NCI-H1092 treated with DMSO at 0.1 percent for 48 hours (cell line): ENCODE data around the gene IQGAP2.
"Not testable (repeated sequence)": the region's sequence is repeated elsewhere in the genome, so short reads cannot be mapped to it uniquely, and the experiment has no call there.

ENCODE experiments used
- DNase-seq: peaks from one replicate; lab custom pipeline; 2025; lab: John Stamatoyannopoulos, UW

Gene IQGAP2

DNA sequence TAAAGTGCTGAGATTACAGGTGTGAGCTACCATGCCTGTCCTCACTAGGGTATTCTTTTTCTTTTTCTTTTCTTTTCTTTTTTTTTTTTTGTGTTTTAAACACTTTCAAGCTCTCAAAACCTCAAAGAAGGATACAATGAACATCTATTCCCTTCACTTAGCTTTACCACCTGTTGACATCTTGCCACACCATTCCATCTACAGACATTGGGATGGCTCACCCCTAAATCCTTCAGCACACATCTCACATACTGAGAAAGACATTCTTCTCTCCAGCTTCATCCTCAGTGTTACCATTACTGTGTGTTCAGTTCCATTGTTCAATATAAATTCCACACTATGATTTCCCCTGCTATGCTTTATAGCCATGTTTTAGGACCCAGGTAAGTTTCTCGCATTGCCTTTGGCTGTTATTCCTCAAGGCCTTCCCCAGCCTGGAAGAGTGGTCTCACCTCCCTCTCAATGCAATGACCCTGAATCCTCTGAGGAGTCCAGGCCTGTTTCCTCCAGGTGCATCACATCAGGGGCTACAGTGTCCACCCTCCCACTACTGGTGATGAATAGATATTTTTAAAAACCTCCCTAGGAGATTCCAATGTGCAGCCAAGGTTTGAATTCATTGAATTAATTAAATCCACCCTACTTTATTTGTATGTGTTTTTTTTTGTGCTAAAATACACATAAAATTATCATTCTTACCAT, 16.7 kb downstream of the IQGAP2 start:
- DNase-seq, result no peak

DNA sequence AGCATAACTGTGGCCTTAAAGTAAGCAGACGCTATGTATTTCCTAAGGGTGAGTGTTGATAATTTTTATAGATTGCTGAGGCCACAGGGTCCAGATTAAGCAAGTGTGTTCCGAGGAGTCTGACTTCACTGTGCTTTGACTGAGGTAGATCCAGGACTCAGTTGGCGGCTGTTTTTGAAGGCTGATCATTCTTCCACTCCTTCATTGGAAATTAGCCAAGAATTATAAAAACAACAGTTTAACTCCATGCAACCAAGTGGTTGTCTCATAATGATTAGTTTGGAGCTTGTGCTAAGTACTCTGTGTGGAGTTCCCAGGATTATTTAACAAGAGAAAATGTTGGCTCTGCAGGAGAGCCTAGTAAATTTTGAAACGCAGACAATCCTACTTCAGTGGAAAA, 19.1 kb downstream of the IQGAP2 start:
- no peak for DNase-seq

DNA sequence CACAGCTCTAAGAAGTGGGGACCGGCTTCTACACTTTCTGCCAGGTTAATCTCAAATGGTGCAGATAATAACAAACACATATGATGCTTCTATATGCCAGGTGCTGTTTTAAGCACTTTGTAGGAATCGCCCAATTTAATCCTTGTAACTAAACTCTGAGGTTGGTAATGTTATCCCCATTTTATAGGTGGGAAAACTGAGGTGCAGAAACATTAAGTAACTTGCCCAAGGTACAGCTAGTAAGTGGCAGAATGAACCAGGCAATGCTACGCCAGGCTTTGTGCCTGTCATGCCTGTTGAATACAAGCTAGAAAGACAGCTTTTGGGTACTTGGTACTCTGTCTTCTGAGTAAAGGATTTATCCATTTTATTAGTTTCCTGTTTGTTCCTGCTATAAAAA, 19.7 kb downstream of the IQGAP2 start:
- DNase-seq, result no peak

DNA sequence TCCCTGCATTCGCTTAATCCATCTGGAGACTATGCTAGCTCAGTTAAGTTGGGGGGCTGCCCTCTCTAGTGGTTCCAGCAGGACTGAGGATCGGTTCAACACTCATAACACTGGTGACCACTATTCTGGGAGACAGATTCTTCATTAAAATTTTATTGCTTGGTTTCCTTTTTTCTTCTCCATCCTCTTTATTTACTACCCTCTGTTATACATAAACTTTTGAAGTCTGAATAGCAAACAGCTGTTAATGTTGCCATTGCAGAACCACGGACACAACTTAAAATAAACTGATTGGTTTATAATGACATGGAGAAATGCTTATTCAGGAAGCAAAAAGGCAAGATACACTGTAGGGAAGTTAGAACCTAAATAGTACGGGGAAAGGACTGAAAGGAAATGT, 22.1 kb downstream of the IQGAP2 start:
- DNase-seq, result no peak

DNA sequence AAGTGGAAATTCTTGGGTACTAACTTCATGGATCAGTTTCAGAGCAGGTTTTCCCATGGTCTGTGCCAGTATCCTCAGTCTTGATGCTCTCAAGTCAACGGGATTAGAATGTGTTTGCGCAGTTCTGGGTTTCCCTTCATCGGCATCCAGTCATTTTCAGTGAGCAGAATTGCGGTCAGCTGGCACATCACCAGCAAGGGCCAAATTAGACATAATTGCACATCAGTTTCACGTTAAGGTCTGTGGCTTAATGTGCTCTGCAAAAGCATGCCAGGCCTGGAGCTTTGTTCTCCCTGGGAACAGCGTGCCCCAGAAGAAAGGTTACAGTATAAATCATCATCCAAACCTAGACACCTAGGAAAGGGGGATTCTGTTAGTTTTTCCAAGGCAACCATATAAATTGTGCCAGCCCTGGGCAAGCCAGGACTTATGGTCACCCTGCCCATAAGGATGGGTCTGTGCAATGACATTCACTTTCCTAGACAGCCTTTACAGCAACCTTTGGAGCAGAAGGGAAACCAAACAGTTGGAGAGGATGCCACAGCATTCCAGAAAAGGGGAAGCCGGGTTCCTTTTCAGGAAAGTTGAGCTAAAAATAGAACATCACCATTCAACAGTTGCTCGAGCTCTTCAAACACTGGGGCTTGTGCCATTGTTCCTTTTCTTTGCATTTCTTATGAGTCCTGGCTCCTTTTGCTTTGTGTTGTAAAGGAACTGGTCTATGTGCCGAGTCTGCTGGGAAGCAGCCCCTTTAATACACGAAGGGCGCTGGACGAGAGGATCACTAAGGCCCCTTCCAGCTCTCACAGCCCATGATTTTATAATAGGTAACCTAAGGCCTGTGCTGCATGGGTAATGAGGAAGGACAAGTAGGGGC, 23.1 kb downstream of the IQGAP2 start:
- no peak for DNase-seq

GRCh38 chr5:76427206-76428140, 24.4 kb downstream of the IQGAP2 start:
- DNase-seq, result no peak

GRCh38 chr5:76428550-76428949, 25.5 kb downstream of the IQGAP2 start:
- DNase-seq, result not testable (repeated sequence)

DNA sequence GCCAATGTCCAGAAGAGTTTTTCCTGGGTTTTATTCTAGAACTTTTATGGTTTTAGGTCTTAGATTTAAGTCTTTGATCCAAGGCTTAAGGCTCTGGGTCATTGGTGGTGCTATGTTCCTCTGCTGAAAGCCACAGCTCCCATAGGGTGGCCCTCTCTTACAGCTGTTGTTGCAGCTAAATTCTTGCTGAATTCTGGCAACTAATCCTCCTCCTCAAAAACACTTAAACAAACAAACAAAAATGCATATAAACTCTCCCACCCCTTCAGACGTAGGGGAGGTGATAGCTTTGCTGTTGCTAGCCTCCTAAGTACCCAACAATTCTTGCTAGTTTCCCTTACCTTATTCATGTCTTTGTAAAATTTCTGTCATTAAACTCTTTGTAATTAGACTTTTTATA, 30.2 kb downstream of the IQGAP2 start:
- no peak for DNase-seq

DNA sequence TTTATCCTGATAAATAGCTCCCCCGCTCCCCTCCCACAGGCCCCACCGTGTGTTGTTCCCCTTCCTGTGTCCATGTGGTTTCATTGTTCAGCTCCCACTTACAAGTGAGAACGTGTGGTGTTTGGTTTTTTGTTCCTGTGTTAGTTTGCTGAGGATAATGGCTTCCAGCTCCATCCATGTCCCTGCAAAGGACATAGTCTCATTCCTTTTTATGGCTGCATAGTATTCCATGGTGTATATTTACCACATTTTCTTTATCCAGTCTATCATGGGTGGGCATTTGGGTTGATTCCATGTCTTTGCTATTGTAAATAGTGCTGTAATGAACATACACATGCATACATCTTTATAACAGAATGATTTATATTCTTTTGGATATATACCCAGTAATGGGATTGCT, 34.4 kb downstream of the IQGAP2 start:
- not testable (repeated sequence) for DNase-seq

- DNase-seq, result no peak
Measured at GRCh38 chr5:76438025-76438424, 34.9 kb downstream of the IQGAP2 start.

DNA sequence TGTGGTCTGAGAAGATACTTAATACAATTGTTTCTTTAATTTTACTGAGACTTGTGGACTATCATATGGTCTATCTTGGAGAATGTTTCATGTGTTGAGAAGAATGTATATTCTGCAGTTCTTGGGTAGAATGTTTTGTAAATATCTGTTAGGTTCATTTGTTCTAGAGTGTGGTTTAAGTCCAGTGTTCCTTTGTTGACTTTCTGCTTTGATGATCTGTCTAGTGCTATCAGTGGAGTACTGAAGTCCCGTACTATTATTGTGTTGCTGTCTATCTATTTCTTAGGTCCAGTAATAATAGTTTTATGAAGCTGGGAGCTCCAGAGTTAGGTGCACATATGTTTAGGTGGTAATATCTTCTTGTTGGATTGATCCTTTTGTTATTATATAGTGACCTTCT, 36.1 kb downstream of the IQGAP2 start:
- no peak for DNase-seq

- DNase-seq, result no peak
Measured at GRCh38 chr5:76439929-76440328, 36.8 kb downstream of the IQGAP2 start.

- DNase-seq, result no peak
Measured at GRCh38 chr5:76441101-76441500, 38.0 kb downstream of the IQGAP2 start.

- no peak for DNase-seq
Measured at GRCh38 chr5:76441890-76442673, 39.0 kb downstream of the IQGAP2 start.

DNA sequence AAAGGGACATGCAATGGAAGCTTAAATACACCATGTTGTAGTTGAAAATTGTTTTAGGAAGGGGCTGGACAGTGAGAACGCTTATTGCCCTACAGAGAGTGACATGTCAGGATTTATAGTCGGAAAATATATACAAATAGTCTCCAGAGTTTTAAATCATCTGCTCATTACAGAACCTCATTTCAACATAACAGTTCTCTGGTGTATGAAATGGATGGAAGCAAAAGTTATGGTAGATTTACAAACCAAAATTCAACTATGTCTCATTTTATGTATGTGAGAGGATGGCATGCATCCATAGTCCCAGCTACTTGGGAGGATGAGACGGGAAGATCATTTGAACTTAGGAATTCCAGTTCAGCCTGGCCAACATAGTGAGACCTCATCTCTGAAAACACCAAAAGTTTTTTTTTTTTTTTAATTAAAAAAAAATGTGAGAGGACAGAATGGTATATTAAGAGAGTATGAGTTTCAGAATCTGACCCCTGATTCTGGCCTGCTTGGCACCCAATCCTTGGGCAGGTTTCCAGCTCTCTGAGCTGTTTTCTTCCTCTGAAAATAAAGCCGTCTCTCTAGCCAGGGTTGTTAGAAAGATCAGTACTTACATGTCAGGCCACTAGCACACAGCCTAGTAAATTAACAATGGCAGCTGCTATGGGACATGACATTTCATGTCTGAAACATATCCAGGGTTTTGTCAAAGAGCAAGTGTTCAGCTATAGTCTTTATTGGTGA, 40.1 kb downstream of the IQGAP2 start:
- DNase-seq, result no peak

DNA sequence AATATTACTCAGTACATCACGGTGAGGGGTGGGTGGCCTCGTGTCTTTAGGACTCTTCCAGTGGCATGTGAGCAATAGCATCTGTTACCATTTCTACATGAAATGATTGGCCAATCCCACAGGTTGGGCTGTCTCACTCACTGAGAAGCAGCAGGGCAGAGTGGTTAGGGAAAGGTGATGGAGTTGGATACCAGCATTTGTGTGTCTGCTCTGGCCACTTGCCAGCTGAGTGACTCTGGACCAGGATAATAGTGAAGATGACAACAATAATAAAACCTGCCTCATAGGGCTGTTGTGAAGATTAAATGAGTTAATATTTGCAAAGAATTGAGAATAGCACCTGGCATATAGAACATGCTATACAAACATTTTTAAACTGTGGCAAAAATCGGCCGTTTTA, 42.0 kb downstream of the IQGAP2 start:
- DNase-seq, result no peak

DNA sequence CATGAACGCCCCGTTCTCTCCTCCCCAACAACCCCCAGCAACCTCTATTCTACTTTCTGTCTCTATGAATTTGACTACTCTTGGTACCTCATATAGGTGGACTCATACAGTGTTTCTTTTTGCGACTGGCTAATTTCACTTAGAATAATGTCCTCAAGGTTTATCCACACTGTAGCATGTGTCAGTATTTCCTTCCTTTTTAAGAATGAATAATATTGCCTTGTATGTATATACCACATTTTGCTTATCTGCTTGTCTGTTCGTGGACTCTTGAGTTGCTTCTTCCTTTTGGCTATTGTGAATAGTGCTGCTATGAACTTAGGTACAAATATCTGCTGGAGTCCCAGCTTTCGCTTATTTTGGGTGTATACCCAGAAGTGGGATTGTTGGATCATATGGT, 42.7 kb downstream of the IQGAP2 start:
- no peak for DNase-seq

DNA sequence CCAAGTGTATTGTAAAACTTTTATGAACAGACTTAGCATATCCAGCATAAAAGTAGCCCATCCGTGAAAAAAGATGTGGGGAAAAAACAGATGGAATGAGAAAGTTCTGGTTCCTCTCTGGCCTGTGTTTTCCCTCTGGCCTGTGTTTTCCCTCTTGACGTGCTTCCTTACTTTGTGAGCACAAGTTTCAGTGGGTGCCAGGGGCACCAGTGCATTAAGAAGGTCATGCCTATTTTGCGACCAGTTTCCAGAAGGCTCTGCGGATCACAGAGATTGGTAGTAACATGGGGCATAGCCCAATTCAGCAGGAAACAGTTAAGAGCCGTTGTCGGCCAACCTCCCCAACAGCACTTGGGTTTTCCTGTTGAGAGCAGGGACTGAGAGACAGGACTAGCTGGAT, 43.7 kb downstream of the IQGAP2 start:
- DNase-seq, result no peak

DNA sequence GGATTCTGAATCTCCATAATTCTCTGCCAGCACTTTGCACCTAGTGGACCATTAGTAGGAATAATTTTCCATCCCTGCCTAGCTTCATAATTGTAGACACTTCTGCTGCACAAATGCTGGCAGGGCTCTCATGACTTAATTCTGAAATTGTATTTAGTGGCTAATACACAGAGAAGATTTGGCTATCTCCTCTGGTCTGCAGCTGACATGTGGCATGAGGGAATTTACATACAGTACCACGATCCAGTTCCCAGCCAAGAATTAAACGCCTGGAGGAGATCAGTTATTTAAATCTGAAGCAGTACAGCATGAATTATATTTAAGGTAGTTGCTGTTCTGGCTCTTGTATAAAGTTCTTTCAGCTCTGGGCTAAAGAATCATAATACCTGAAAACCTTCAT, 46.5 kb downstream of the IQGAP2 start:
- no peak for DNase-seq

DNA sequence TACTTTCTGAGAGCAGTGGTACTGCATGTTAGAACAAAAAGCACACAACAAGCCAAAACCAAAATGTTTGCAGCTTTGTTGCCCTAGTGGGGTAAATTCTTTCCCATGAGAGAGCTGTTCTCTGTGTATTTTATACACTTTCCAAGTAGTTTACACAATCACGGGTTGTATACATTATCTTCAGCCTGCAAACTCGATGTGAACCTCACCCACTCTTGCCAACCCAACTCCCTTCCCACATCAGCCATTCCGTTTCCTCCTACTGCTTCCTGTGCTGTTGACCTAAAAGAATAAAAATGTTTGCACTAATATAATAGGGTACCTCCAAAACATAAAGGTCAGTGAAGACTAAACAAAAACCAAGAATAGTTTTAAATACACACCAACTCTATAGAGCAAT, 47.0 kb downstream of the IQGAP2 start:
- DNase-seq, result no peak
